Tibial artery (tissue), 4 donors: ENCODE measurements around the gene OR51F2.
"Not testable (repeated sequence)": the region's sequence is repeated elsewhere in the genome, so short reads cannot be mapped to it uniquely, and the experiment has no call there.

Experiments
- DNase-seq, 2 donors: peaks; one replicate each; pipeline ENCODE4 v3.0.0-alpha.2; 2019
- H3K27ac ChIP-seq, 2 donors: fragments of 200-600 bp; sonication (generic) in 1 of 2; 1 replicate in 1 of 2; 2 replicates in 1 of 2; pipeline ENCODE4 v1.5.1; 2018 to 2019; ENCODE audit warnings: mild to moderate bottlenecking in 1 of 2
- H3K27me3 ChIP-seq, 2 donors: fragments of 200-600 bp; sonication (generic) in 1 of 2; one replicate each; pipeline versions ENCODE4 v1.5.1 to v1.6.0; 2016 to 2019
- H3K36me3 ChIP-seq, 3 donors: fragments of 200-600 bp; sonication (generic) in 2 of 3; one replicate each; pipeline ENCODE4 v1.5.1; 2016 to 2019; ENCODE audit warnings: mild to moderate bottlenecking in 2 of 3
- H3K4me1 ChIP-seq, 4 donors: fragments of 200-600 bp; sonication (generic) in 2 of 4; 1 replicate in 3 of 4; 2 replicates in 1 of 4; pipeline ENCODE4 v1.5.1; 2016 to 2019
- H3K4me3 ChIP-seq, 2 donors: fragments of 200-600 bp; sonication (generic) in 1 of 2; 1 replicate in 1 of 2; 2 replicates in 1 of 2; pipeline ENCODE4 v1.5.1; 2018 to 2019; ENCODE audit warnings: mild to moderate bottlenecking in 2 of 2
- H3K9me3 ChIP-seq, 3 donors: fragments of 200-600 bp; sonication (generic) in 1 of 3; one replicate each; pipeline ENCODE4 v1.5.1; 2016 to 2019
- intact Hi-C: fragments of 100-400 bp; cut with DNase I; formaldehyde crosslinking; loops from one replicate; pipeline ENCODE4 v1.15.0; 2023; ENCODE audit warnings: low total_unique reads
- TF ChIP-seq, protein P1 (sequence below), 2 experiments: fragments of 200-600 bp in 1 of 2; fragments of 450-650 bp in 1 of 2; IDR thresholded peaks; one replicate each; pipeline ENCODE4 v1.5.1; 2017 to 2019; ENCODE audit warnings: antibody characterized with exemption in 2 of 2, mild to moderate bottlenecking in 1 of 2, moderate library complexity in 1 of 2

The OR51F2 gene, protein sequence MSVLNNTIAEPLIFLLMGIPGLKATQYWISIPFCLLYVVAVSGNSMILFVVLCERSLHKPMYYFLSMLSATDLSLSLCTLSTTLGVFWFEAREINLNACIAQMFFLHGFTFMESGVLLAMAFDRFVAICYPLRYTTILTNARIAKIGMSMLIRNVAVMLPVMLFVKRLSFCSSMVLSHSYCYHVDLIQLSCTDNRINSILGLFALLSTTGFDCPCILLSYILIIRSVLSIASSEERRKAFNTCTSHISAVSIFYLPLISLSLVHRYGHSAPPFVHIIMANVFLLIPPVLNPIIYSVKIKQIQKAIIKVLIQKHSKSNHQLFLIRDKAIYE

DNA sequence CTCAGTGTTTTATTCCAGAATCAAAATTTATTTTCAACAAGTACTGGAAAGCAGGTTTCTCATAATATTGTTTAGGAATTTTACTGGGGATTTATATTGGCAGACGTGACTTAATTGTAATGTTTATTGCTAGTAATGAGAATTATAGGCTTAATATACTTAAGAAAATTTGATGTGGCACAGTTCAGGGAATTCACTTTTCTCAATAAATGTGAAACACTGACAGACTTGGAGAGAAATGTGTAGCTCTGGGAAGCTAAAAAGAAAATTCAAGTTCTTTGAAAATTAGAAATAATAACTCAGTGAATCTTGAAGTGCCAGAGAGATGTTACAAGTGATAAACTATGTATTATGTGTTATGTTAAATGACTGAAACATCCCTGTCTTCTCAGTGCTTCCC, at the start of gene OR51F2:
Gene OR51F2 (plus strand): TSS at position 301 of the 400 bp plus-strand sequence. CDS start 101 bp downstream, outside the sequence.
- H3K27me3 ChIP-seq, result no peaks in the 10 kb centered on the region
- H3K4me3 ChIP-seq, result no peak within 1 kb of the TSS
- no peak within 1 kb of the TSS for H3K27ac ChIP-seq
- H3K9me3 ChIP-seq, result no peaks in the 10 kb centered on the region
- TF ChIP-seq, protein P1, sequence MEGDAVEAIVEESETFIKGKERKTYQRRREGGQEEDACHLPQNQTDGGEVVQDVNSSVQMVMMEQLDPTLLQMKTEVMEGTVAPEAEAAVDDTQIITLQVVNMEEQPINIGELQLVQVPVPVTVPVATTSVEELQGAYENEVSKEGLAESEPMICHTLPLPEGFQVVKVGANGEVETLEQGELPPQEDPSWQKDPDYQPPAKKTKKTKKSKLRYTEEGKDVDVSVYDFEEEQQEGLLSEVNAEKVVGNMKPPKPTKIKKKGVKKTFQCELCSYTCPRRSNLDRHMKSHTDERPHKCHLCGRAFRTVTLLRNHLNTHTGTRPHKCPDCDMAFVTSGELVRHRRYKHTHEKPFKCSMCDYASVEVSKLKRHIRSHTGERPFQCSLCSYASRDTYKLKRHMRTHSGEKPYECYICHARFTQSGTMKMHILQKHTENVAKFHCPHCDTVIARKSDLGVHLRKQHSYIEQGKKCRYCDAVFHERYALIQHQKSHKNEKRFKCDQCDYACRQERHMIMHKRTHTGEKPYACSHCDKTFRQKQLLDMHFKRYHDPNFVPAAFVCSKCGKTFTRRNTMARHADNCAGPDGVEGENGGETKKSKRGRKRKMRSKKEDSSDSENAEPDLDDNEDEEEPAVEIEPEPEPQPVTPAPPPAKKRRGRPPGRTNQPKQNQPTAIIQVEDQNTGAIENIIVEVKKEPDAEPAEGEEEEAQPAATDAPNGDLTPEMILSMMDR (IDR thresholded peaks at IDR 0.05), result no peak
- H3K36me3 ChIP-seq, result no peaks in the 10 kb centered on the region
- DNase-seq, result no peak
- no peaks in the 10 kb centered on the region for H3K4me1 ChIP-seq
- intact Hi-C loops, result no loop called here

DNA sequence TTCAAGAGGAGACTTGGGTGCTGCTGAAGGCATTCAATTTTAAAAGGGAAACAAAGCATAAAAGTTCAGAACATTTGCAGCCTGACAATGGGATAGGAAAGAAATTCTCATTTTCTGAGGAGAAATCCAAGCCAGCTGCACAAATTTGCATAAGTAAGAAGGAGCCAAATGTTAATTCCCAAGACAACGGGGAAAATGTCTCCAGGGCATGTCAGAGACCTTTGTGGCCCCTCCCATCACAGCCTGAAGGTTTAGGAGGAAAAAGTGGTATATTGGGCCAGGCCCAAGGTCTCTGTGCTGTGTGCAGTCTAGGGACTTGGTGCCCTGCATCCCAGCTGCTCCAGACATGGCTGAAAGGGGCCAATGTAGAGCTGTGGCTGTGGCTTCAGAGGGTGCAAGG, 38.7 kb upstream of the OR51F2 start:
- H3K4me1 ChIP-seq, result no peaks in the 10 kb centered on the region
- H3K27me3 ChIP-seq, result no peaks in the 10 kb centered on the region
- no peak overlapping the region for H3K27ac ChIP-seq
- no peaks in the 10 kb centered on the region for H3K36me3 ChIP-seq
- H3K9me3 ChIP-seq, result no peaks in the 10 kb centered on the region
- intact Hi-C loops, result no loop called here
- no peak overlapping the region for H3K4me3 ChIP-seq
- TF ChIP-seq, protein P1 (IDR thresholded peaks at IDR 0.05), result no peak
- DNase-seq, result no peak

DNA sequence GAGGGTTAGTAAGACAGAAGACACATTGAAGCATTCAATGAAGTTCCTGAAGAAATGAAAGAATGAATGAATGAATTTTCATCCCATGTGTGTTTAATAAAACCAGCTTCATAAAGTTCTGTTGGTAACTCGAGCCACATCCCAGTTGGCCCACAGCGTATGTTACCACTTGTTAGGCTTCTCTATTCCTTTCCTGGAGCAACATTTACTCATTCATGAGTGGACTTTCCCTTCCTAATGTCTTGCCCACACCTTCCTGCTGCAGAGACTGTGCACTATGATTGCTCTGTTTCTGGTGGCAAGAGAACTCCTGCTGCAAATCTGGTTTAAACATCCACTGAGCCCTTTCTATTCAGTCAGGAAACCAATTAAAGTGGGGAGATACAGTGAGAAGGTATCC, 23.9 kb upstream of the OR51F2 start:
- no peak for DNase-seq
- Histone ChIP-seq H3K36me3 (no peaks in the 10 kb centered on the region), H3K9me3 (no peaks in the 10 kb centered on the region), H3K4me3 (no peak overlapping the region), H3K27me3 (no peaks in the 10 kb centered on the region), H3K4me1 (no peaks in the 10 kb centered on the region), H3K27ac (no peak overlapping the region)
- intact Hi-C loops, result no loop called here
- TF ChIP-seq, protein P1 (IDR thresholded peaks at IDR 0.05), result no peak

DNA sequence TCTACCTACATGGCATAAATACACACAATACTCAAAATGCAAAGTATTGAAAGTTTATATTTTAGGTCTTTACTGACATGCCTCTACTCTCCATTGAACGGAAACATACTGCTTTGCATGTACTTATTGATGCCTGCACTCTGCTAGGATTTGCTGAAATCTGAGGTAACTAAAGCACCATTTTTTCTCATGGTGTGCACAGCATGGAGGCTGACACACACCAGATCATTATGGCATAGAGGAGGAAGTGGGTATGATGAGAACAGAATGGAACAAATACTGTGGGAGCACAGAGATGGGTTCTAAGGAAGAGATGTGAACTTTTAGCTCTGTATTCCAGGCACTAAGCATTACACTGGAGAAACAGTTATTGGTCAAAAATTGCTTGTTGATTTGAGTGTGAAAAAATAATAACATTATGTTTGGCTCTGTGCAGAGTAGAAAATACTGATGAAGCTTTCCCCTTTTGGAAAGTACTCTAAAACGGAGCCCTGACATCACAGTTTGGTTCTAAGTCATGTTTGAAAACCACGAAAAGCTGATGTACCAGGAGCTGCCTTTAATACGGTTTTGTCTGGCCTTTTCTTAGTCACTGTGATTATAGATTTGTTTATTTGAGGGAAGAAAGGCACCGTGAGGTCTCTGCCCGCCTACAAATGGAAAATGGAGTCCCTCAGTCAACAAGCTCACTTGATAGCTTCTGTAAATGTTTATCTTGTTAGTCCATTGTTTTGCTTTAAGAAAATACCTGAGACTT, 22.5 kb upstream of the OR51F2 start:
- no peaks in the 10 kb centered on the region for H3K27me3 ChIP-seq
- intact Hi-C loops, result no loop called here
- no peaks in the 10 kb centered on the region for H3K4me1 ChIP-seq
- H3K4me3 ChIP-seq, result no peak overlapping the region
- H3K27ac ChIP-seq, result no peak overlapping the region
- no peak for DNase-seq
- no peaks in the 10 kb centered on the region for H3K9me3 ChIP-seq
- no peaks in the 10 kb centered on the region for H3K36me3 ChIP-seq
- TF ChIP-seq, protein P1 (IDR thresholded peaks at IDR 0.05), result no peak

DNA sequence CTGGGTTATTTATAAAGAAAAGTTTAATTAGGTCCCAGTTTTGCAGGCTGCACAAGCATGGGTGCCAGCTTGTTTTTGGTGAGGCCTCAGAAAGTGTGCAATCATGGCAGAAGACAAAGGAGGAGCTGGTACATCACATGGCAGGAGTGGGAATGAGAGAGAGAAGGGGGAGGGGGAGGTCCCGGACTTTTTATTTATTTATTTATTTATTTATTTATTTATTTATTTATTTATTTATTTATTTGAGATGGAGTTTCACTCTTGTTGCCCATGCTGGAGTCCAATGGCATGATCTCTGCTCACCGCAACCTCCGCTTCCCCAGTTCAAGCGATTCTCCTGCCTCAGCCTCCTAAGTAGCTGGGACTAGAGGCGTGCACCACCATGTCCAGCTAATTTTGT, 19.8 kb upstream of the OR51F2 start:
- H3K36me3 ChIP-seq, H3K27me3 ChIP-seq, DNase-seq, H3K9me3 ChIP-seq, intact Hi-C loops, H3K4me1 ChIP-seq, H3K4me3 ChIP-seq, H3K27ac ChIP-seq: not testable (repeated sequence)

DNA sequence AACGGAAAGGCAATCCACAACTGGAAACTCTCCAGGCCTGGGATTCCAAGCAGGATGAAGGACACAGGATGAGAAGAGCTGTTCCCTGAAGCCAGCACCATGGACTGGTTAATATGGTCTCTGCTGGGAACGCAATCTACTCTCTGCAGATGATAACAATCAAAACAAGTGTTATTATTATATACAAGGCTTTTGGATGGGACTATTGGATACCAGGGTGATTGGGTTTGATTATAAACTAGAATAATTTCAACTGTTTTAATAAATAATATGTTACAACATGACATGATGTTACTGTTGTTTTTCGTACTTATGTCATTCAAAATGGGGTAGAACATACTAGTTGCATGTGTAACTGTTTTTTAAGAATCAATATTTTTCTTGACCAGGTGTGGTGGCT, 16.8 kb upstream of the OR51F2 start, which contains the start of gene OR52R1:
Gene OR52R1 (minus strand): TSS at position 101 of the 400 bp plus-strand sequence. CDS start 0 bp downstream, at position 101.
- Histone ChIP-seq H3K27ac (no peak within 1 kb of the TSS), H3K4me1 (no peaks in the 10 kb centered on the region), H3K4me3 (no peak within 1 kb of the TSS), H3K27me3 (no peaks in the 10 kb centered on the region), H3K9me3 (no peaks in the 10 kb centered on the region), H3K36me3 (no peaks in the 10 kb centered on the region)
- TF ChIP-seq, protein P1 (IDR thresholded peaks at IDR 0.05), result no peak
- DNase-seq, result no peak
- intact Hi-C loops, result no loop called here
